A673 (cell line): ENCODE data around the gene CNIH1. TPM values are rescaled to one million over a fixed set of nuclear protein-coding genes. Genes with fewer than 3 reads are reported as not detected.
A peak's percentile ranks its signal among the peaks of the same experiment; 100 is the strongest.

Experiments
- BruUV-seq: library from RNA; stranded (reverse); fragments of 400-500 nt; replicated peaks from 2 replicates; lab custom pipeline; 2021; lab: Mats Ljungman, UMichigan
- CTCF ChIA-PET: fragments of 300-600 bp; sonication (Branson Sonifier 250); formaldehyde crosslinking; loops from one replicate; lab custom pipeline; 2022; ENCODE audit warnings: antibody characterized with exemption; lab: Charles Lee
- POLR2A ChIA-PET: fragments of 300-600 bp; sonication (Branson Sonifier 250); formaldehyde crosslinking; loops from one replicate; lab custom pipeline; 2022; ENCODE audit warnings: antibody characterized with exemption; ENCODE audit not compliant: low non-redundant PET; lab: Charles Lee
- DNase-seq: peaks from one replicate; pipeline ENCODE4 v3.0.0-alpha.2; 2015; ENCODE audit warnings: low spot score
- H3K27ac ChIP-seq: fragments of 200-600 bp; sonication (generic); 2 replicates; pipeline ENCODE4 v1.5.1; 2016; ENCODE audit warnings: mixed run types, low read depth, mild to moderate bottlenecking, mixed read lengths, antibody characterized with exemption, low read length; ENCODE audit not compliant: poor library complexity, severe bottlenecking
- H3K27me3 ChIP-seq: fragments of 200-600 bp; sonication (generic); replicated peaks from 2 replicates; pipeline ENCODE4 v1.6.1; 2017; ENCODE audit warnings: mixed run types, low read depth, mild to moderate bottlenecking, mixed read lengths, antibody characterized with exemption, low read length; ENCODE audit not compliant: insufficient read depth, poor library complexity
- H3K36me3 ChIP-seq: fragments of 200-600 bp; sonication (generic); 2 replicates; pipeline ENCODE4 v1.6.1; 2016; ENCODE audit warnings: mixed run types, mild to moderate bottlenecking, mixed read lengths, antibody characterized with exemption, low read length; ENCODE audit not compliant: insufficient read depth, poor library complexity, severe bottlenecking
- H3K4me1 ChIP-seq: fragments of 200-600 bp; sonication (generic); 2 replicates; pipeline ENCODE4 v1.6.1; 2017; ENCODE audit warnings: mixed run types, mild to moderate bottlenecking, mixed read lengths, antibody characterized with exemption, low read length; ENCODE audit not compliant: insufficient read depth, poor library complexity, severe bottlenecking
- H3K4me3 ChIP-seq: fragments of 200-600 bp; sonication (generic); 2 replicates; pipeline ENCODE4 v1.5.1; 2016; ENCODE audit warnings: low read depth, mixed run types, mild to moderate bottlenecking, mixed read lengths, low read length; ENCODE audit not compliant: poor library complexity, severe bottlenecking
- H3K9me3 ChIP-seq: fragments of 200-600 bp; sonication (generic); 2 replicates; pipeline ENCODE4 v1.6.1; 2016; ENCODE audit warnings: mixed run types, low read depth, mild to moderate bottlenecking, mixed read lengths, antibody characterized with exemption, low read length; ENCODE audit not compliant: poor library complexity, severe bottlenecking
- CTCF ChIP-seq: fragments of 300-800, 200-600 bp; sonication (generic); conservative IDR thresholded peaks from 2 replicates; pipeline ENCODE4 v1.5.1; 2017; ENCODE audit warnings: low read depth, mild to moderate bottlenecking, antibody characterized with exemption, low read length, moderate library complexity, mixed read lengths
- EZH2 ChIP-seq: fragments of 200-600 bp; sonication (generic); IDR thresholded peaks from 2 replicates; pipeline ENCODE4 v1.6.1; 2017; ENCODE audit warnings: borderline replicate concordance, low read depth, mild to moderate bottlenecking, mixed read lengths, antibody characterized with exemption, low read length; ENCODE audit not compliant: poor library complexity, severe bottlenecking
- intact Hi-C: fragments of 100-400 bp; cut with micrococcal nuclease; formaldehyde crosslinking; loops from one replicate; pipeline ENCODE4 v1.10.0; 2022; ENCODE audit not compliant: unreplicated experiment
- total RNA-seq: library from RNA; stranded (reverse); gene quantifications from 2 replicates; pipeline ENCODE4 v1.2.3, GENCODE V29; 2021

Gene CNIH1
- total RNA-seq, 1 experiment from 2014 or later, result 170 TPM

- intact Hi-C loops, result no loop called here
- CTCF ChIA-PET, result no interaction called here
- Histone ChIP-seq H3K9me3 (no peaks in the 10 kb centered on the region), H3K36me3 (peaks cover 12% of the 10 kb centered on the region), H3K4me3 (peak overlapping the region; percentile 97), H3K27me3 (no peaks in the 10 kb centered on the region), H3K4me1 (peaks cover 44% of the 10 kb centered on the region), H3K27ac (peak overlapping the region; percentile 94)
- no peak for DNase-seq
- BruUV-seq, result TSS peak; percentile 39
- POLR2A ChIA-PET, result no interaction called here
- TF ChIP-seq EZH2, result no peak
- no peak for TF ChIP-seq CTCF
These were observed 46.6 kb upstream of the CNIH1 start for GRCh38 chr14:54487771-54488170.

GRCh38 chr14:54486685-54487084, 45.5 kb upstream of the CNIH1 start:
- H3K27ac ChIP-seq, result no peak overlapping the region
- ChIA-PET CTCF (no interaction called here), POLR2A (no interaction called here)
- H3K9me3 ChIP-seq, result no peaks in the 10 kb centered on the region
- no peaks in the 10 kb centered on the region for H3K27me3 ChIP-seq
- H3K4me3 ChIP-seq, result no peak overlapping the region
- TF ChIP-seq CTCF (no peak), EZH2 (no peak)
- H3K36me3 ChIP-seq, result peaks cover 17% of the 10 kb centered on the region
- H3K4me1 ChIP-seq, result peaks cover 47% of the 10 kb centered on the region
- no TSS peak for BruUV-seq
- intact Hi-C loops, result no loop called here
- no peak for DNase-seq

- H3K4me1 ChIP-seq, result peaks cover 28% of the 10 kb centered on the region
- intact Hi-C loops, result no loop called here
- ChIA-PET CTCF (no interaction called here), POLR2A (no interaction called here)
- no peak overlapping the region for H3K4me3 ChIP-seq
- TF ChIP-seq CTCF, result no peak
- no peak for TF ChIP-seq EZH2
- H3K9me3 ChIP-seq, result no peaks in the 10 kb centered on the region
- H3K27ac ChIP-seq, result no peak overlapping the region
- no peak for DNase-seq
- BruUV-seq, result no TSS peak
- H3K36me3 ChIP-seq, result peaks cover 37% of the 10 kb centered on the region
- H3K27me3 ChIP-seq, result no peaks in the 10 kb centered on the region
These were observed 42.7 kb upstream of the CNIH1 start for GRCh38 chr14:54483846-54484245.
